Endothelial cell of umbilical vein (primary cell): ENCODE measurements around the gene NOL6. TPM values are rescaled to one million over a fixed set of nuclear protein-coding genes. Genes with fewer than 3 reads are reported as not detected.

Source experiments
- BruUV-seq: library from RNA; stranded (reverse); fragments of 400-500 nt; replicated peaks from 2 replicates; lab custom pipeline; 2021; lab: Mats Ljungman, UMichigan
- CTCF ChIA-PET: fragments of 300-600, 350-600 bp; sonication (Branson Sonifier 250); formaldehyde crosslinking; loops from one replicate; lab custom pipeline; 2021; ENCODE audit warnings: antibody characterized with exemption, inconsistent platforms; lab: Charles Lee
- POLR2A ChIA-PET: fragments of 300-600, 350-600 bp; sonication (Branson Sonifier 250); formaldehyde crosslinking; loops from one replicate; lab custom pipeline; 2021; ENCODE audit warnings: antibody characterized with exemption, inconsistent platforms; lab: Charles Lee
- DNase-seq: peaks from one replicate; pipeline ENCODE4 v3.0.0-alpha.2; 2011; ENCODE audit warnings: low read depth, low spot score
- FAIRE-seq: peaks from 2 replicates; lab custom pipeline; 2011; peaks lifted over from hg19 to GRCh38; lab: Jason Lieb, UNC
- H2AFZ ChIP-seq: 2 replicates; pipeline ENCODE4 v1.6.0; 2012; ENCODE audit warnings: low read depth, low read length, control low read depth, inconsistent platforms
- H3K27ac ChIP-seq: 2 replicates; pipeline ENCODE4 v1.5.1; 2011; ENCODE audit warnings: low read depth, mild to moderate bottlenecking, control low read depth, low read length, moderate library complexity; ENCODE audit not compliant: insufficient read depth
- H3K27me3 ChIP-seq, 2 experiments: 2 replicates each; pipeline versions ENCODE4 v1.6.0 to v1.6.1; 2011; ENCODE audit warnings: low read length in 2 of 2, mixed read lengths in 1 of 2; ENCODE audit not compliant: control insufficient read depth in 2 of 2, insufficient read depth in 2 of 2
- H3K36me3 ChIP-seq, 2 experiments: 2 replicates in 1 of 2; 3 replicates in 1 of 2; pipeline ENCODE4 v1.5.1; 2011; ENCODE audit warnings: low read length in 2 of 2, mild to moderate bottlenecking in 1 of 2, moderate library complexity in 1 of 2; ENCODE audit not compliant: control insufficient read depth in 2 of 2, insufficient read depth in 2 of 2; ENCODE audit errors: extremely low read depth in 1 of 2
- H3K4me1 ChIP-seq: 3 replicates; pipeline ENCODE4 v1.5.1; 2011; ENCODE audit warnings: mild to moderate bottlenecking, low read length; ENCODE audit not compliant: control insufficient read depth, insufficient read depth; ENCODE audit errors: extremely low read depth
- H3K4me2 ChIP-seq: 2 replicates; pipeline ENCODE4 v1.6.1; 2011; ENCODE audit warnings: low read length, control low read depth, mixed read lengths; ENCODE audit not compliant: insufficient read depth
- H3K4me3 ChIP-seq, 3 experiments: fragments of 200-600 bp in 1 of 3; sonication (generic), shearing (Covaris generic) in 1 of 3; replicated peaks in 1 of 3; 2 replicates each; pipeline ENCODE4 v1.5.1; 2011 to 2016; ENCODE audit warnings: control low read depth in 3 of 3, low read length in 3 of 3, mild to moderate bottlenecking in 2 of 3, inconsistent platforms in 1 of 3, low read depth in 1 of 3, moderate library complexity in 1 of 3; ENCODE audit not compliant: insufficient read depth in 1 of 3
- H3K79me2 ChIP-seq: 2 replicates; pipeline ENCODE4 v1.6.0; 2012; ENCODE audit warnings: low read length, inconsistent platforms; ENCODE audit not compliant: control insufficient read depth, insufficient read depth
- H3K9ac ChIP-seq: replicated peaks from 2 replicates; pipeline ENCODE3; 2011; ENCODE audit warnings: low read length, control low read depth; ENCODE audit not compliant: insufficient read depth; ENCODE audit errors: extremely low read depth
- H3K9me1 ChIP-seq: replicated peaks from 3 replicates; pipeline ENCODE4 v1.6.0; 2011; ENCODE audit warnings: mild to moderate bottlenecking, low read length; ENCODE audit not compliant: control insufficient read depth, insufficient read depth; ENCODE audit errors: extremely low read depth
- H3K9me3 ChIP-seq: replicated peaks from 2 replicates; pipeline ENCODE4 v1.5.1; 2012; ENCODE audit warnings: low read length, inconsistent platforms; ENCODE audit not compliant: control insufficient read depth, insufficient read depth
- H4K20me1 ChIP-seq: replicated peaks from 2 replicates; pipeline ENCODE3; 2011; ENCODE audit warnings: mild to moderate bottlenecking, low read length; ENCODE audit not compliant: control insufficient read depth, insufficient read depth; ENCODE audit errors: extremely low read depth
- EZH2 ChIP-seq: IDR thresholded peaks from 2 replicates; pipeline ENCODE4 v1.6.1; 2012; ENCODE audit warnings: borderline replicate concordance, low read depth, mild to moderate bottlenecking, moderate library complexity, low read length, inconsistent platforms; ENCODE audit not compliant: severe bottlenecking
- FOS ChIP-seq: IDR thresholded peaks from 2 replicates; pipeline ENCODE4 v1.6.1; 2011; ENCODE audit warnings: mild to moderate bottlenecking, low read length, moderate library complexity, borderline replicate concordance; ENCODE audit not compliant: insufficient read depth
- GATA2 ChIP-seq: IDR thresholded peaks from 2 replicates; pipeline ENCODE4 v1.7.0; 2011; ENCODE audit warnings: low read depth, mild to moderate bottlenecking, moderate library complexity, mixed read lengths, low read length; ENCODE audit not compliant: insufficient read length, insufficient read depth
- JUN ChIP-seq: IDR thresholded peaks from 2 replicates; pipeline ENCODE4 v1.6.1; 2011; ENCODE audit warnings: borderline replicate concordance, low read depth; ENCODE audit not compliant: insufficient read length, insufficient read depth
- MYC ChIP-seq: IDR thresholded peaks from one replicate; pipeline ENCODE4 v1.6.1; 2011; ENCODE audit warnings: mild to moderate bottlenecking, low read depth, low read length
- POLR2A ChIP-seq: IDR thresholded peaks from 2 replicates; pipeline ENCODE4 v1.6.1; 2012; ENCODE audit warnings: low read depth, mild to moderate bottlenecking, control low read depth, low read length
- POLR2AphosphoS5 ChIP-seq: IDR thresholded peaks from 2 replicates; pipeline ENCODE4 v1.6.1; 2012; ENCODE audit warnings: low read depth, mild to moderate bottlenecking, control low read depth, low read length, moderate library complexity; ENCODE audit not compliant: insufficient read depth
- dilution Hi-C: fragments of 300-500 bp; cut with MboI; formaldehyde crosslinking; loops from one replicate; pipeline ENCODE4 v1.15.0; 2019; ENCODE audit warnings: low sequenced_read_pairs; ENCODE audit not compliant: extremely low pct_ligation_motif_present
- intact Hi-C: fragments of 100-400 bp; cut with micrococcal nuclease; formaldehyde crosslinking; loops from one replicate; pipeline ENCODE4 v1.10.0; 2022
- polyA plus RNA-seq, 4 experiments: library from polyadenylated mRNA; depleted of rRNA in 3 of 4; stranded (reverse) in 3 of 4; unstranded in 1 of 4; fragments of >200 nt; gene quantifications; 2 replicates each; pipeline versions ENCODE4 v1.2.1 to v1.2.3, GENCODE V29; 2011 to 2012; ENCODE audit warnings: missing spikeins in 1 of 4
- total RNA-seq: library from RNA; stranded (reverse); gene quantifications from 2 replicates; pipeline ENCODE4 v1.2.3, GENCODE V29; 2021
- TF ChIP-seq, protein P1 (sequence below), 2 donors: IDR thresholded peaks; 1 replicate in 1 of 2; 2 replicates in 1 of 2; pipeline ENCODE4 v1.5.1; 2011; ENCODE audit warnings: low read length in 2 of 2, mild to moderate bottlenecking in 2 of 2, moderate library complexity in 2 of 2, control low read depth in 1 of 2, inconsistent platforms in 1 of 2, low read depth in 1 of 2; ENCODE audit not compliant: insufficient read depth in 1 of 2; ENCODE audit errors: extremely low read depth in 1 of 2
- TF ChIP-seq, protein P2 (sequence below): IDR thresholded peaks from 2 replicates; pipeline ENCODE4 v1.6.1; 2011; ENCODE audit not compliant: insufficient read depth, insufficient read length

The NOL6 gene
- total and polyA plus RNA-seq, 2 donors (not counting 3 experiments of a cell fraction or from before 2014, with no cell fraction given): 35.7 to 45.1 TPM

DNA sequence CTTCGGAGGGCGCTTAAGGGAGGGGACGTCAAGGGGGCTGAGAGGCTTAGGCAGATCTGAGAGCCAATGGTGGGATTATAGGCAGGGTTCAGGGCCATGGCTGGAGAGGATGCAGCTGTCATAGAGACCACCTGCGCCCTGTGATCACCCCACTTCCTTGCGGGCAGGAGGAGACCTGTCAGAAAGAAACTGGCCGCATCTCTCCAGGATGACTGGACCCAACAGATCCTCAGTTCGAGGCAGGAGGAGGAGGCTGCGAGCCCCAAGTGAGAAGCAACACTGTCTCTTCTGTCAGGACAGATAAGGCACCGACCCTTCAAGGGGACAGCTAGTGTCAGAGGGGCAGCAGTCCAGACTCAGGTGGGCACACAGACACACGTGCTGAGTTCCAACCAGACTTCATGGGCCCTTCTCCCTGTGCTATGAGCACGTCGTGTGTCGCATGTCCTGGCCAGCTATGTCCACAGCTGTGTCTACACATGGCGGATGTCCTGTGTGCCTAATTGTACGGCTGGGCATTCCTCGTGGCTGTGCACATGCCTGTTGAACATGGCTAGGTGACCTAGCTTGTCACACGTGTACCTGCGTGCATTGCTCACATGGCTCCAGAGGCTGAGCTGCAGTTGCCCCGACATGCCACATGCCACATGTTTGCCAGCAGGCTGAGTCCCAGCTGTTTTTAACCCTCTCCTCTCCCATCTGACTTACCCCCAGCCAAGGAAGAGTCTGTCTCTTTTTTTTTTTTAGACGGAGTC is 25.7 kb downstream of the NOL6 start:
- TF ChIP-seq EZH2 (no peak), GATA2 (no peak), JUN (no peak), MYC (no peak), POLR2A (no peak), POLR2AphosphoS5 (no peak), FOS (no peak)
- TF ChIP-seq, protein P1, sequence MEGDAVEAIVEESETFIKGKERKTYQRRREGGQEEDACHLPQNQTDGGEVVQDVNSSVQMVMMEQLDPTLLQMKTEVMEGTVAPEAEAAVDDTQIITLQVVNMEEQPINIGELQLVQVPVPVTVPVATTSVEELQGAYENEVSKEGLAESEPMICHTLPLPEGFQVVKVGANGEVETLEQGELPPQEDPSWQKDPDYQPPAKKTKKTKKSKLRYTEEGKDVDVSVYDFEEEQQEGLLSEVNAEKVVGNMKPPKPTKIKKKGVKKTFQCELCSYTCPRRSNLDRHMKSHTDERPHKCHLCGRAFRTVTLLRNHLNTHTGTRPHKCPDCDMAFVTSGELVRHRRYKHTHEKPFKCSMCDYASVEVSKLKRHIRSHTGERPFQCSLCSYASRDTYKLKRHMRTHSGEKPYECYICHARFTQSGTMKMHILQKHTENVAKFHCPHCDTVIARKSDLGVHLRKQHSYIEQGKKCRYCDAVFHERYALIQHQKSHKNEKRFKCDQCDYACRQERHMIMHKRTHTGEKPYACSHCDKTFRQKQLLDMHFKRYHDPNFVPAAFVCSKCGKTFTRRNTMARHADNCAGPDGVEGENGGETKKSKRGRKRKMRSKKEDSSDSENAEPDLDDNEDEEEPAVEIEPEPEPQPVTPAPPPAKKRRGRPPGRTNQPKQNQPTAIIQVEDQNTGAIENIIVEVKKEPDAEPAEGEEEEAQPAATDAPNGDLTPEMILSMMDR (IDR thresholded peaks at IDR 0.05; ENCODE audit: extremely low read depth in 1 of 2, insufficient read depth in 1 of 2, low read depth in 1 of 2, low read length in 2 of 2): no peak
- TF ChIP-seq, protein P2, sequence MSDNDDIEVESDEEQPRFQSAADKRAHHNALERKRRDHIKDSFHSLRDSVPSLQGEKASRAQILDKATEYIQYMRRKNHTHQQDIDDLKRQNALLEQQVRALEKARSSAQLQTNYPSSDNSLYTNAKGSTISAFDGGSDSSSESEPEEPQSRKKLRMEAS: no peak
- ChIA-PET POLR2A (interaction anchor here (0.6 kb wide), 1 partner anchor 26 kb away, joined by 3 read pairs; the partner anchor contains the start of gene NOL6), CTCF (interaction anchor here (1.0 to 2.8 kb wide), 14 partner anchors 10 to 161 kb away, joined by 3 to 27 read pairs (median 6); partner anchors contain the start of gene NOL6)
- Histone ChIP-seq H3K9ac (no peak overlapping the region), H3K36me3 (no peaks in the 10 kb centered on the region), H2AFZ (peak overlapping the region; percentile 76), H3K9me1 (no peaks in the 10 kb centered on the region), H3K4me3 (peak overlapping the region in 1 of 3 experiments; percentile 20), H4K20me1 (no peaks in the 10 kb centered on the region), H3K27ac (no peak overlapping the region), H3K79me2 (no peaks in the 10 kb centered on the region), H3K4me2 (peak overlapping the region; percentile 81), H3K9me3 (no peaks in the 10 kb centered on the region), H3K4me1 (peaks cover 10% of the 10 kb centered on the region), H3K27me3 (peaks cover 0 to 2% of the 10 kb centered on the region in 2 experiments)
- dilution Hi-C loops (no loop called here), intact Hi-C loops (no loop called here)
- no TSS peak for BruUV-seq
- DNase-seq: no peak
- FAIRE-seq: peak; percentile 21
